ENCODE results near the gene TXNL1.

The TXNL1 gene

DNA sequence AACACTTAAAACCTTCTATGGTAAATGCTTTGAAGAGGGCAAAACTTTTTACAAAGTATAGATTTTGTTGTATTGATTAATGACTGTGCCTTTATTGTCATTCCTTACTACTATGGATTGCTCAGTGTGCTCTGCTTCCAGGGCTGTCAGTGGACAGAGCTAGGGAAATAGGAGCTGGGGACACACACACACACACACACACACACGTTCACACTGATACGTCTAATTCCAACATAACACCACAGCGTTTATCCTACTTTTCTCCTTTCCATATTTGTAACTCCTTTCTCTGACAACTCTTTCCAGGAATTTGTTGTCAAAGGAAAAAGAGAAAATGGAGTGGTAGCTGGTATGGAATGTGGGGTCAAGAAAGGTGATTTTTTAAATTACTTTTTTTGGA lies 34.6 kb upstream of the TXNL1 start:
- TF ChIP-seq CTCF (IDR thresholded peaks at IDR 0.05; ENCODE audit: insufficient read depth, low read length): no peak
- TF ChIP-seq GABPA (IDR thresholded peaks at IDR 0.05; ENCODE audit: low read depth): no peak
- TF ChIP-seq SPI1 (IDR thresholded peaks at IDR 0.05; ENCODE audit: borderline replicate concordance, low read depth): no peak
- no peak for TF ChIP-seq POLR2AphosphoS5 (IDR thresholded peaks at IDR 0.05; ENCODE audit: low read depth)
- no peak for TF ChIP-seq REST (IDR thresholded peaks at IDR 0.05; ENCODE audit: insufficient replicate concordance, low read depth)
- no peaks in the 10 kb centered on the region for H3K27me3 ChIP-seq (ENCODE audit: insufficient read depth, poor library complexity, severe bottlenecking)

DNA sequence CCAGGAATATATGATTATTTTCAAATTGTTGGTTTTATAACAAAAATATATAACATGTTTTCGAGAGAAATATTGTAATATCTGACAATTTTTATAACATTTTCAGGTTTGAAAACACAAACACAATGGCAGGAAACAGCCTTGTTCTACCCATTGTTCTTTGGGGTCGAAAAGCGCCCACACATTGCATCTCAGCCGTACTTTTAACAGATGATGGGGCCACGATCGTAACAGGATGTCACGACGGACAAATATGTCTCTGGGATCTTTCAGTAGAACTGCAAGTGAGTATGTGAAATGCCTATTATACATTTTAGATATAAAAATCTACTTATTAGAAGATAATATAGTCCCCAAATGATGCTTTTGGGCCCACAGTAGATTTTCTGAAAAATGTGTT lies 34.0 kb upstream of the TXNL1 start:
- no peak for DNase-seq (ENCODE audit: low read depth in 1 of 2, low spot score in 1 of 2)

More for the DNA sequence above, 34.6 kb upstream of the TXNL1 start:
- no peak overlapping the region for H3K27ac ChIP-seq (replicated peaks)
- H3K4me3 ChIP-seq (replicated peaks; ENCODE audit: insufficient read depth, low read length): no peak overlapping the region
- DNase-seq (ENCODE audit: low read depth in 1 of 2, low spot score in 1 of 2): no peak

DNA sequence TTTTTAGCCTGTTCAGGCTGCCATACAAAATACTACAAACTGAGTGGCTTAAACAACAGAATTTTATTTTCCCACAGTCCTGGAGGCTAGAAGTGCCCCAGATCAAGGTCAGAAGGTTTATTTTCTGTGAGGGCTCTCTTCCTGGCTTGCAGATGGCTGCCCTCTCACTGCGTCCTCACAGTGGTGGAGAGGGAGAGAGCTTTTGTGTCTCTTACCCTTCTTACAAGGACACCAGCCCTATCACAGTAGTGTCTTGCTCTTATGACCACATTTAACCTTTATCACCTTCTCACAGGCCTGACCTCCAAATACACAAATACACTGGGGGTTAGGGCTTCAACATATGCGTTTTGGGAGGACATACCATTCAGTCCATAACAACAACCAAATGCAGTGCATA lies 24.5 kb upstream of the TXNL1 start:
- no peak for DNase-seq (ENCODE audit: low read depth in 1 of 2, low spot score in 1 of 2)
- Histone ChIP-seq H3K4me3 (replicated peaks; ENCODE audit: insufficient read depth, low read length) (no peak overlapping the region), H3K27ac (replicated peaks) (no peak overlapping the region), H3K27me3 (ENCODE audit: insufficient read depth, poor library complexity, severe bottlenecking) (no peaks in the 10 kb centered on the region)
- TF ChIP-seq REST (IDR thresholded peaks at IDR 0.05; ENCODE audit: insufficient replicate concordance, low read depth) (no peak), CTCF (IDR thresholded peaks at IDR 0.05; ENCODE audit: insufficient read depth, low read length) (no peak), GABPA (IDR thresholded peaks at IDR 0.05; ENCODE audit: low read depth) (no peak), SPI1 (IDR thresholded peaks at IDR 0.05; ENCODE audit: borderline replicate concordance, low read depth) (no peak), POLR2AphosphoS5 (IDR thresholded peaks at IDR 0.05; ENCODE audit: low read depth) (no peak)

More for the DNA sequence above, 34.0 kb upstream of the TXNL1 start:
- Histone ChIP-seq H3K27ac (replicated peaks) (no peak overlapping the region), H3K27me3 (ENCODE audit: insufficient read depth, poor library complexity, severe bottlenecking) (no peaks in the 10 kb centered on the region), H3K4me3 (replicated peaks; ENCODE audit: insufficient read depth, low read length) (no peak overlapping the region)
- no peak for TF ChIP-seq REST (IDR thresholded peaks at IDR 0.05; ENCODE audit: insufficient replicate concordance, low read depth)
- no peak for TF ChIP-seq CTCF (IDR thresholded peaks at IDR 0.05; ENCODE audit: insufficient read depth, low read length)
- no peak for TF ChIP-seq SPI1 (IDR thresholded peaks at IDR 0.05; ENCODE audit: borderline replicate concordance, low read depth)
- no peak for TF ChIP-seq POLR2AphosphoS5 (IDR thresholded peaks at IDR 0.05; ENCODE audit: low read depth)

All from HL-60 (cell line).